CD1c-positive myeloid dendritic cell (primary cell): ENCODE results near the gene CD55.
A peak's percentile ranks its signal among the peaks of the same experiment; 100 is the strongest.
"Not testable (repeated sequence)": the region's sequence is repeated elsewhere in the genome, so short reads cannot be mapped to it uniquely, and the experiment has no call there.

Experiments
- DNase-seq: peaks from one replicate; pipeline ENCODE4 v3.0.0-alpha.2; 2016; ENCODE audit errors: extremely low spot score

Gene CD55

GRCh38 chr1:207306023-207306422 lies 15.5 kb upstream of the CD55 start:
- DNase-seq = no peak

GRCh38 chr1:207306603-207307002 lies 14.9 kb upstream of the CD55 start:
- DNase-seq = no peak

GRCh38 chr1:207308451-207309190 lies 12.9 kb upstream of the CD55 start:
- DNase-seq = peak; percentile 58

- DNase-seq = peak; percentile 71
These were observed 11.7 kb upstream of the CD55 start for GRCh38 chr1:207309745-207310273.

GRCh38 chr1:207311888-207312603 lies 9.4 kb upstream of the CD55 start:
- DNase-seq = no peak

GRCh38 chr1:207312604-207312920 lies 8.9 kb upstream of the CD55 start:
- no peak for DNase-seq

GRCh38 chr1:207313131-207313530 lies 8.3 kb upstream of the CD55 start:
- DNase-seq = peak; percentile 55

GRCh38 chr1:207314816-207315215 lies 6.7 kb upstream of the CD55 start:
- no peak for DNase-seq

GRCh38 chr1:207315435-207315834 lies 6.0 kb upstream of the CD55 start:
- DNase-seq = no peak

GRCh38 chr1:207316141-207316540 lies 5.3 kb upstream of the CD55 start:
- no peak for DNase-seq

GRCh38 chr1:207316622-207317391 lies 4.7 kb upstream of the CD55 start:
- DNase-seq = peak; percentile 78

GRCh38 chr1:207317561-207317960 lies 3.9 kb upstream of the CD55 start:
- no peak for DNase-seq

- DNase-seq = no peak
These were observed 3.3 kb upstream of the CD55 start for GRCh38 chr1:207318072-207318619.

GRCh38 chr1:207319199-207319598 lies 2.3 kb upstream of the CD55 start:
- no peak for DNase-seq

GRCh38 chr1:207320105-207320504 lies 1.4 kb upstream of the CD55 start:
- DNase-seq = not testable (repeated sequence)

GRCh38 chr1:207321790-207322645 lies 540 bp downstream of the CD55 start:
- peak; percentile 56 for DNase-seq

GRCh38 chr1:207323425-207324225 lies 2.1 kb downstream of the CD55 start:
- no peak for DNase-seq

- DNase-seq = peak; percentile 27
These were observed 6.5 kb downstream of the CD55 start for GRCh38 chr1:207328004-207328403.

GRCh38 chr1:207328908-207329440 lies 7.5 kb downstream of the CD55 start:
- DNase-seq = no peak

- no peak for DNase-seq
These were observed 8.0 kb downstream of the CD55 start for GRCh38 chr1:207329469-207329868.
